ENCODE measurements around the gene GPR55.

Gene GPR55

GRCh38 chr2:230879891-230880290, 45.2 kb downstream of the GPR55 start:
- DNase-seq (ENCODE audit: low read depth, low spot score) = no peak

GRCh38 chr2:230879271-230879882, 45.7 kb downstream of the GPR55 start:
- DNase-seq (ENCODE audit: low read depth, low spot score) = no peak

- DNase-seq (ENCODE audit: low read depth, low spot score) = no peak
Measured at GRCh38 chr2:230878599-230879188, 46.3 kb downstream of the GPR55 start.

GRCh38 chr2:230877759-230878598, 47.1 kb downstream of the GPR55 start:
- no peak for DNase-seq (ENCODE audit: low read depth, low spot score)

DNA sequence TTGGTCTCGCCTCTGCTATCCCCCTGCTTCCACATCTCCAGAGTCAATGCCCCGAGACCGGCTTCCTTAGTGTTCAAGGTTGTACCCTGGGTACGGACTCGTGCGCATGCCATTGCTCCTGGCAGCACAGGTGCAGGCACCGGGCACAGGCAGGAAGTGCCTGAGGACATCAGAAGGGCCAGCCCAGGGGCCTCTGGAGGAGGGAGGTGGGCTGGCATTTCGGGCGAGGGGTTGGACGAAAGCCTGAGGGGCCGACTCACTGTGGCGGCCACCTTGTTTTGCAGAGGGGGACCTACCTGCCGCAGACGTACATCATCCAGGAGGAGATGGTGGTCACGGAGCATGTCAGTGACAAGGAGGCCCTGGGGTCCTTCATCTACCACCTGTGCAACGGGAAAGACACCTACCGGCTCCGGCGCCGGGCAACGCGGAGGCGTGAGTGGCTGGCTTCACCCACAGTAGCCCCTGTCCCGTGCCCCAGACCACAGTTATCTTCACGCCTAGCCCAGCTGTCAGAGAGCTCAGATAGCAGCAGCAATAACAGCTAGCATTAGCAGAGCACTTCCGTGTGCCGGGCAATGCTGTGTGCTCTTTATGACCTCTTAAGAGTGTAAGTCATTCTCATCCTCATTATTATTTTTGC, 47.8 kb downstream of the GPR55 start:
- DNase-seq (ENCODE audit: low read depth, low spot score) = no peak

- no peak for DNase-seq (ENCODE audit: low read depth, low spot score)
Measured at GRCh38 chr2:230875347-230876315, 49.4 kb downstream of the GPR55 start.

DNA sequence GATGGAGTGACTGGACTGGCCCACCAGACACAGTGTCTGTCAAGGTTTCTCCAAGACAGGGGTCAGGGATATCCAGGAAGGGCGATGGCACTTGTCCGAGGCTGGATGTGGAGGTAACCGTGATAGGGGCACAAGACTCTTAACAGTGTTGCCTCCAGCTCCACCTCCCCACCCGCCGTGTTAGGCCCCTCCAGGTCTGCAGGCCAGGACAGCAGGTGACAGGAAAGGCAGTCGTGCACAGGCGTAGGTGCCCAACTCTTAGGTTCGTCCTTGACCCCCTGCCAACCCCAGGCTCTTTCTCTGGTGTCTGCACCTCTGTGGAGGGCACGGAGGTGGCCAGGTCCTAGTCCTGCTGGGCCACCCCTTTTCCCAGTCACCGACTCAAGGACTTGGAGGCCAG, 50.2 kb downstream of the GPR55 start:
- DNase-seq (ENCODE audit: low read depth, low spot score) = no peak

- DNase-seq (ENCODE audit: low read depth, low spot score) = no peak
Measured at GRCh38 chr2:230874456-230874855, 50.6 kb downstream of the GPR55 start.

DNA sequence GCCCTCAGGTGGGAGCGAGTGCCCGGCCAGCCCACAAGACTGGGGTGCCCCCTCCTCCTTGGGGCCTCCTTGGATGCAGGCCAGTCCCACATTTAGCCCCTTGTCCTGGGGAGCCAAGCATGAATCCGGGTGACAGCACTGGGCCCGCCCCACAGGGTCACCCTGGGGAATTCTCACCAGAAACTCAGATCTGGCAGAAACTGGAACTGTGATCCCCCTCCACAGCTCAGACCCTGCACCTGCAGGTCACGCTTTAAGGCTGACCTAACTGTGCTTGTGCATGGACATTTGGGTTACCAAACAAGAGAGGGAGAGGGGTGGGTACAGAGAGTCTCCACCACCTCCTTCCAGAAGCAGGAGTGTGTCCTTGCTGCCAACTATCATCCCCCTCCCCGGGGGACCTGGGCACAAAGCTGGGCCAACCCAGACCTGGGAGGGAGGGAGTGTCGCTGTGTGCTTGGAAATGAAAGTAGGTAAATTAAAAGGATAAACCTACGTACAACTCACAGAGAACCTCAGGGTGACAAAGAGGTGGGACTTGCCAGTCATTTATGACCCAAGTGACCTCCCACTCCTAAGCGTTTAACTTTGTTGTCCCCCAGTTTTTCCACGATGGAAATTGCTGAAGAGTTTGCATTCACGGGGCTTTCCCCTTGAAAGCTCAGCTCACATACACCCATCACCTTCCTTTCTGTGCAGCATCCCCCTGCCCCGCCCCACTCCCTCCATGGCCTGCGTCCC, 51.2 kb downstream of the GPR55 start:
- DNase-seq (ENCODE audit: low read depth, low spot score) = no peak

DNA sequence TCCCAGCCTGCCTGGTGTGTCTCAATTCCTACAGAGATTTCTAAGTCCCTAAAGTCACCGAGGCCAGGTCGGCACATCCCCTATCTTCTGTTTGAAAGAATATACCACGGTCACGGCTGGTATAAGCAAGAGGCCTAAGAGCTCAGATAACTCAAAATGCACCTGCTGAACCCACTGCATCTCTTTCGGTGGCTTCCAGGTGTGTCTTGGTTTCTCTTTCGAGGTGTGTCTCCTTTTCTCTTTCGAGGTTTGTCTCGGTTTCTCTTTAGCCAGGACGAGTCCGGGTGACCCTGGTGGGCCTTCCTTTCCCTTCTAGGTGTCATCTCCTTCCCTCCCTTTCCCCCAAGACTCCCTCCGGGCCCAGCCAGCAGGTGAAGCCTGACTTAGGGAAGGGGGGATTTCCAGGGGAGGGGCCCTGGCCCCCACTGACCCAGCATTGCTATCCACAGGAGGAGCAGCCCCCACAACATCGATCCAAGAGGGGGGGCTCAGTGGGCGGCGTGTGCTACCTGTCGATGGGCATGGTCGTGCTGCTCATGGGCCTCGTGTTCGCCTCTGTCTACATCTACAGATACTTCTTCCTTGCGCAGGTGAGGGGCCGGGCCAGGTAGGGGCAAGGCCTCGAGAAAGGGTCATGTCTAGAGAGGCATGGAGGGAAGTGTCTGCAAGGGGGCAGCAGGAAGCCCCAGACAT, 51.9 kb downstream of the GPR55 start:
- no peak for DNase-seq (ENCODE audit: low read depth, low spot score)

GRCh38 chr2:230872151-230872967, 52.7 kb downstream of the GPR55 start:
- no peak for DNase-seq (ENCODE audit: low read depth, low spot score)

GRCh38 chr2:230871361-230872150, 53.5 kb downstream of the GPR55 start:
- DNase-seq (ENCODE audit: low read depth, low spot score) = no peak

DNA sequence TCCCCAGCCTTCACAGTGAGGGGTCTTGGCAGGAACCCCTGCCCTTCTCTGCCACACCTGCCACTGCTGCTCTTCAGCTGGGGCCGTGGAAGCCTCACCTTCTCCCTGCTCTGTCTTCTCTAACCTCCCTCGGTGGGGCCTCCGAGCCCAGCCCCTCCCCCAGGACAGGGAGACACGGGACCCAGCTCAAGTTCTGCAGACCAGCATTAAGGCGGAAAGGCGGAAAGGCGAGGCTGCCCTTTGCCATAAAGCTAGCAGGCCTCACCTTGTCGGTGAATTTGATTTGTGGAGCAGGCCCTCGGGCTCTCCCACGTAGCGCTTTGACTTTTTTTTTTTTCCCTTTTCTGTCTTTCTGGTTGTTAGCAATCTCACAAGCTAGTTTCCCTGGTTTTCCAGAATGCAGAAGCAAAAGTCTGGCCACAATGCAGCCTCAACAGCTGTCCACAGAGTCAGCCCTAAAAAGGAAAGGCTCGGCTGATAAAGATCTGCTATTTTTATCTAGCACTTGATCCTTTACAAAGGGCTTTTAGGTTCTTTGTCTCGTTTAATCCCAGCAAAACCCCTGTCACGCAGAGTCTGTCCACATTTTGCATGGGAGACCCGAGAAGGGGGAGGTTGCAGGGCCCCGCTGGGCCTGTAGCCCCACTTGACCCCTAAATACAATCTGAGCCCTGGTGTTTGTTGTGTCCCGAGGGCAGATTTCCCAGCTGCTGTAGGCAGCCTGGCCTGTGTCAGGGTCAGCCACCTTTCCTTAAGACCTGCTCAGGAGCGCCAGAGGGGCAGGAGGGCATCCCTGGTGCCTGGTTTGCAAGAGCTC, 54.3 kb downstream of the GPR55 start:
- no peak for DNase-seq (ENCODE audit: low read depth, low spot score)

DNA sequence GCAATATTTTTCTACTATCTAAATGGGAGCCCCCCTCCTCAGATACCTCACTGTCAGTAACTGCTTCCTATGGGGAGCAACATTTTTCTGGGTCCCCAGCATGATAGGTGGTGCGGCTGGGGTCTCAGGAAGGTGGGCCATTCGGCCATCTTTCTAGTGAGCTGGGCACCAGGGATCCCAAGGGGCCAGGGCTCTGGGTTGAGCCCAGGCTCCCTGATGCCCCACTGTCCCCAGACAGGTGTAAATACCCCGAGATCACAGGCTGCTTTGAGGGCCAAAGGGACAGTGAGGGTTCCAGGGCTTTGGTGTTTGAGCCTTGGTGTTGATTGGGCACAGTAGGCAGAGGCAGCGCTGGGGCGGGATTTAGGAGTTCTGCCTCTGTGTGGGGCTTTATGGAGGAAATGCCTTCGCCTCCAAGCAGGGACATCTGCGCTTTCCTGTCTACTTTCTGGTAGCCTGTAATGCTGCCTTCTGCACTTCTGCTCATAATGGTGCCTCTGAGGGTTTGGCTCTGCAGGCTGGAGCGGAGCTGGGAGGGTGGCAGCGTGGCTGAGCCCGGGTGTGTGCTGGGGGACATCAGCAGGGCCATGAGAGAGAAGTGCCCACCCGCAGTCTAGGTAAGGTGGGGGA, 55.0 kb downstream of the GPR55 start:
- DNase-seq (ENCODE audit: low read depth, low spot score) = no peak

GRCh38 chr2:230868947-230869913, 55.8 kb downstream of the GPR55 start:
- DNase-seq (ENCODE audit: low read depth, low spot score) = no peak
